Measurements from ENCODE around the gene P4HA3. TPM values are rescaled to one million over a fixed set of nuclear protein-coding genes. Genes with fewer than 3 reads are reported as not detected.

Gene P4HA3
- total RNA-seq, 1 experiment from 2014 or later, result 7.4 TPM

Small RNA genes lying within 50 kb of the gene (small RNA-seq; reads per million reads assigned to genes)
- 0 to 0.02 reads per million in 2 experiments for gene RF00409

Other genes with a start within 250 kb of the P4HA3 start
- gene C2CD3, start 140.6 kb downstream of the P4HA3 start, total RNA-seq (2014; rRNA removed; shearing (Covaris generic)), result 7.9 and 9.2 TPM in 2 replicates
- gene PPME1, start 140.4 kb downstream of the P4HA3 start, total RNA-seq (2014; rRNA removed; shearing (Covaris generic)), result 33.5 and 35.8 TPM in 2 replicates
- gene PGM2L1, start 86.8 kb upstream of the P4HA3 start, total RNA-seq (2014; rRNA removed; shearing (Covaris generic)), result 2.1 TPM in 2 replicates
- gene KCNE3, start 155.9 kb upstream of the P4HA3 start, total RNA-seq (2014; rRNA removed; shearing (Covaris generic)), result not detected in 2 replicates
- 2.1 and 5.1 TPM in 2 replicates for gene LIPT2, start 182.1 kb upstream of the P4HA3 start, total RNA-seq (2014; rRNA removed; shearing (Covaris generic))

Measured in NCI-H460 (cell line).